ENCODE measurements around the gene WDR53.
"Not testable (repeated sequence)": the region's sequence is repeated elsewhere in the genome, so short reads cannot be mapped to it uniquely, and the experiment has no call there.

Gene WDR53

GRCh38 chr3:196568246-196569002, at the start of gene WDR53, which contains the start of gene FBXO45:
WDR53 (minus strand) TSS chr3:196568554; CDS start chr3:196561475, 7,079 bp downstream.
FBXO45 (plus strand) TSS chr3:196568660; CDS start chr3:196568985, 325 bp downstream.
- TF ChIP-seq CTCF (IDR thresholded peaks at IDR 0.05) = peak; percentile 41
- no peaks in the 10 kb centered on the region for H3K27me3 ChIP-seq
- peak within 1 kb of the TSS; percentile 87 for H3K27ac ChIP-seq
- H3K36me3 ChIP-seq = peaks cover 5% of the 10 kb centered on the region
- H3K9me3 ChIP-seq = no peaks in the 10 kb centered on the region
- H3K4me3 ChIP-seq (ENCODE audit: low read depth in 1 of 2, low read length in 1 of 2) = peak within 1 kb of the TSS; percentile 92 to 93
- peaks cover 25% of the 10 kb centered on the region in 2 experiments for H3K4me1 ChIP-seq (ENCODE audit: control insufficient read depth in 1 of 2, insufficient read depth in 1 of 2, low read depth in 1 of 2, low read length in 1 of 2)

- Histone ChIP-seq H3K36me3 (no peaks in the 10 kb centered on the region), H3K4me3 (ENCODE audit: low read depth in 1 of 2, low read length in 1 of 2) (no peak overlapping the region), H3K27me3 (no peaks in the 10 kb centered on the region), H3K4me1 (ENCODE audit: control insufficient read depth in 1 of 2, insufficient read depth in 1 of 2, low read depth in 1 of 2, low read length in 1 of 2) (peaks cover 23 to 40% of the 10 kb centered on the region in 2 experiments), H3K27ac (peak overlapping the region; percentile 40), H3K9me3 (no peaks in the 10 kb centered on the region)
- no peak for TF ChIP-seq CTCF (IDR thresholded peaks at IDR 0.05)
Measured at GRCh38 chr3:196617256-196617655, 48.9 kb upstream of the WDR53 start.

GRCh38 chr3:196615234-196615633, 46.9 kb upstream of the WDR53 start:
- not testable (repeated sequence) for H3K9me3 ChIP-seq; H3K36me3 ChIP-seq; H3K27me3 ChIP-seq; H3K27ac ChIP-seq; H3K4me3 ChIP-seq (ENCODE audit: low read depth in 1 of 2, low read length in 1 of 2)
- peaks cover 16 to 23% of the 10 kb centered on the region in 2 experiments for H3K4me1 ChIP-seq (ENCODE audit: control insufficient read depth in 1 of 2, insufficient read depth in 1 of 2, low read depth in 1 of 2, low read length in 1 of 2)

- Histone ChIP-seq H3K27me3 (no peaks in the 10 kb centered on the region), H3K4me3 (ENCODE audit: low read depth in 1 of 2, low read length in 1 of 2) (no peak overlapping the region), H3K27ac (no peak overlapping the region), H3K4me1 (ENCODE audit: control insufficient read depth in 1 of 2, insufficient read depth in 1 of 2, low read depth in 1 of 2, low read length in 1 of 2) (peaks cover 18% of the 10 kb centered on the region in 2 experiments), H3K36me3 (no peaks in the 10 kb centered on the region), H3K9me3 (no peaks in the 10 kb centered on the region)
- TF ChIP-seq CTCF (IDR thresholded peaks at IDR 0.05) = no peak
Measured at GRCh38 chr3:196611761-196612483, 43.6 kb upstream of the WDR53 start.

- Histone ChIP-seq H3K27me3 (no peaks in the 10 kb centered on the region), H3K9me3 (no peaks in the 10 kb centered on the region), H3K36me3 (no peaks in the 10 kb centered on the region), H3K27ac (peak overlapping the region; percentile 71), H3K4me3 (ENCODE audit: low read depth in 1 of 2, low read length in 1 of 2) (peak overlapping the region; percentile 25 to 33), H3K4me1 (ENCODE audit: control insufficient read depth in 1 of 2, insufficient read depth in 1 of 2, low read depth in 1 of 2, low read length in 1 of 2) (peaks cover 18% of the 10 kb centered on the region in 2 experiments)
- no peak for TF ChIP-seq CTCF (IDR thresholded peaks at IDR 0.05)
Measured at GRCh38 chr3:196609805-196610515, 41.6 kb upstream of the WDR53 start.

Measured in neutrophil (primary cell).